ENCODE results near the gene CACNA2D3.

Gene CACNA2D3

GRCh38 chr3:54131026-54131605 is 8.8 kb downstream of the CACNA2D3 start:
- TF ChIP-seq, protein P1, sequence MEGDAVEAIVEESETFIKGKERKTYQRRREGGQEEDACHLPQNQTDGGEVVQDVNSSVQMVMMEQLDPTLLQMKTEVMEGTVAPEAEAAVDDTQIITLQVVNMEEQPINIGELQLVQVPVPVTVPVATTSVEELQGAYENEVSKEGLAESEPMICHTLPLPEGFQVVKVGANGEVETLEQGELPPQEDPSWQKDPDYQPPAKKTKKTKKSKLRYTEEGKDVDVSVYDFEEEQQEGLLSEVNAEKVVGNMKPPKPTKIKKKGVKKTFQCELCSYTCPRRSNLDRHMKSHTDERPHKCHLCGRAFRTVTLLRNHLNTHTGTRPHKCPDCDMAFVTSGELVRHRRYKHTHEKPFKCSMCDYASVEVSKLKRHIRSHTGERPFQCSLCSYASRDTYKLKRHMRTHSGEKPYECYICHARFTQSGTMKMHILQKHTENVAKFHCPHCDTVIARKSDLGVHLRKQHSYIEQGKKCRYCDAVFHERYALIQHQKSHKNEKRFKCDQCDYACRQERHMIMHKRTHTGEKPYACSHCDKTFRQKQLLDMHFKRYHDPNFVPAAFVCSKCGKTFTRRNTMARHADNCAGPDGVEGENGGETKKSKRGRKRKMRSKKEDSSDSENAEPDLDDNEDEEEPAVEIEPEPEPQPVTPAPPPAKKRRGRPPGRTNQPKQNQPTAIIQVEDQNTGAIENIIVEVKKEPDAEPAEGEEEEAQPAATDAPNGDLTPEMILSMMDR (IDR thresholded peaks at IDR 0.05; ENCODE audit: extremely low read depth, missing control alignments) = no peak
- DNase-seq (ENCODE audit: low spot score) = no peak

- no peak for DNase-seq (ENCODE audit: low spot score)
- TF ChIP-seq, protein P1 (IDR thresholded peaks at IDR 0.05; ENCODE audit: extremely low read depth, missing control alignments) = no peak
These were observed 9.5 kb downstream of the CACNA2D3 start for GRCh38 chr3:54131890-54132289.

DNA sequence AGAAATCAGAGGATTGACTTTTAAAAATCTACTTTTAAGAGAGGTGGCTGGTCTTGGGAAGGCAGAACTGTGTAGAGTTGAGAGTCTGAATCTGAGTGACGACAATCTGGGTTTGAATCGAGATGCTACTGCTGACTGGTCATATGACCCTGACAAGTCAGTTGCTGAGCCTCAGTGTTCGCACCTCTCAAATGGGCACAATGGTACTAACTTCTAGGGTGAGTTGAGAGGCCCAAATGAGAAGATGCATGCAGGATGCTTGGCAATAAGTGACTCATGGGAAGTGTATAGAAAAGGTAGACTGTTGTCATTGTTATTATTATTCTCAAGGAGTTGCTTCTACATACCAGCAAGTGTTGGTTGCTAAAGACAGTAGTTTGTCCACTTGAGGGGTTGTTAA is 10.3 kb downstream of the CACNA2D3 start:
- TF ChIP-seq, protein P1 (IDR thresholded peaks at IDR 0.05; ENCODE audit: extremely low read depth, missing control alignments) = no peak
- no peak for DNase-seq (ENCODE audit: low spot score)

- TF ChIP-seq, protein P1 (IDR thresholded peaks at IDR 0.05; ENCODE audit: extremely low read depth, missing control alignments) = no peak
- no peak for DNase-seq (ENCODE audit: low spot score)
These were observed 10.8 kb downstream of the CACNA2D3 start for GRCh38 chr3:54133196-54133595.

DNA sequence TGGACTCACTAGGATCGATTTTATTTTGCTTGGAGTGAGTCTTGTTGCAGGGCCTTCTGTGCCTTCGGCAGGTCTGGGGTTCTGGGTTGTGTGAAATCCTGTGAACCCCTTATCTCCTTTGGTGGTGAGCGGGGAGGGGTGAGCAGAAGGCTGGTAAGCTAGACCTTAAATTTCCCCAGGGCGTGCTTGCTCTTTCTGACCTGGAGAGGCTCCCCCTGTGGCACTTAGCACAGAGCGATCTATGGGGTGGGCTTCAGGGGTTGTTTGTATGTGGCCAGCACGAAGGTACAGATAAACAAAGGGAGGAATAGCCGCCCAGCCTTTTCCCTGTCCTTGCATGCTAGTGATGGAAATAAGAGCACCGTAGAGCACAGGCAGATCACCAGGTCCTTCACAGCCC is 11.8 kb downstream of the CACNA2D3 start:
- TF ChIP-seq, protein P1 (IDR thresholded peaks at IDR 0.05; ENCODE audit: extremely low read depth, missing control alignments) = no peak
- DNase-seq (ENCODE audit: low spot score) = no peak

- DNase-seq (ENCODE audit: low spot score) = no peak
- TF ChIP-seq, protein P1 (IDR thresholded peaks at IDR 0.05; ENCODE audit: extremely low read depth, missing control alignments) = no peak
These were observed 12.4 kb downstream of the CACNA2D3 start for GRCh38 chr3:54134713-54135112.

DNA sequence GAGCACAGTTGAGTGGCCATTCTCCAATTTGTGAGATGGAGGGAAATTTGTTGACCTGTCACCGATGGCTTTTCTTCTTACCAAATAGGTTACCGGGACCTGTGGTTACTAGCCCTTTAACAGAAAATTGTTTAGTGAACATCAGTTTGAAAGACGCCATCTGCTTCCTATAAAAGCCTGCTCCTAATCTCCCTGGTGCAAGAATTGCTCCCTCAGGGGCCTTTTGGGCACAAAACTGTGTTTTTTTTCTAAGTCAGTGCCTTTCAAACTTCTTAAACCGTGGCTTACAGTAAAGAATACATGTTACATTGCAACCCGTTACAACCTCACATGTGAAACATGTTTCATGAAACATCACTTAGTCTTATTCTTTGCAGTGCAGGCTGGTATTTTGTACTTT is 15.0 kb downstream of the CACNA2D3 start:
- no peak for DNase-seq (ENCODE audit: low spot score)
- TF ChIP-seq, protein P1 (IDR thresholded peaks at IDR 0.05; ENCODE audit: extremely low read depth, missing control alignments) = no peak
